Panc1 (cell line): ENCODE results near the gene NRP1. TPM values are rescaled to one million over a fixed set of nuclear protein-coding genes. Genes with fewer than 3 reads are reported as not detected.

Experiments used
- ATAC-seq: fragments of 200-7000 bp; cut with Tn5 transposase; 2 replicates; pipeline ENCODE4 v1.9.1; 2020; ENCODE audit warnings: mild to moderate bottlenecking, moderate library complexity
- BruUV-seq: library from RNA; stranded (reverse); fragments of 400-500 nt; replicated peaks from 2 replicates; lab custom pipeline; 2021; lab: Mats Ljungman, UMichigan
- CTCF ChIA-PET: fragments of 300-600 bp; sonication (Branson Sonifier 250); formaldehyde crosslinking; loops from one replicate; lab custom pipeline; 2022; ENCODE audit warnings: antibody characterized with exemption; lab: Charles Lee
- POLR2A ChIA-PET: fragments of 300-600 bp; sonication (Branson Sonifier 250); formaldehyde crosslinking; loops from one replicate; lab custom pipeline; 2022; ENCODE audit warnings: antibody characterized with exemption; lab: Charles Lee
- DNase-seq: peaks from one replicate; pipeline ENCODE4 v3.0.0-alpha.2; 2010; ENCODE audit warnings: low read depth, low spot score
- H3K27ac ChIP-seq: 2 replicates; pipeline ENCODE4 v1.5.1; 2011; ENCODE audit warnings: mild to moderate bottlenecking, low read length, inconsistent platforms
- H3K27me3 ChIP-seq: fragments of 200-500 bp; sonication (Bioruptor generic); 2 replicates; pipeline ENCODE4 v1.6.0; 2014; ENCODE audit warnings: low read length, inconsistent platforms; ENCODE audit not compliant: control insufficient read depth, insufficient read depth
- H3K36me3 ChIP-seq: fragments of 200-500 bp; sonication (Bioruptor generic); 2 replicates; pipeline ENCODE4 v1.5.1; 2014; ENCODE audit warnings: inconsistent platforms, mild to moderate bottlenecking, low read length, moderate library complexity; ENCODE audit not compliant: control insufficient read depth, insufficient read depth
- H3K4me1 ChIP-seq: 2 replicates; pipeline ENCODE4 v1.5.1; 2011; ENCODE audit warnings: inconsistent platforms, mild to moderate bottlenecking, low read length, moderate library complexity; ENCODE audit not compliant: control insufficient read depth, insufficient read depth
- H3K4me3 ChIP-seq, 2 experiments: 2 replicates each; pipeline ENCODE4 v1.5.1; 2011 to 2012; ENCODE audit warnings: low read depth in 2 of 2, low read length in 2 of 2, mild to moderate bottlenecking in 2 of 2, inconsistent platforms in 1 of 2, moderate library complexity in 1 of 2
- H3K9me3 ChIP-seq: fragments of 200-500 bp; sonication (Bioruptor generic); 2 replicates; pipeline ENCODE4 v1.5.1; 2014; ENCODE audit warnings: low read depth, mild to moderate bottlenecking, inconsistent platforms, low read length, moderate library complexity; ENCODE audit not compliant: control insufficient read depth, insufficient read depth
- CTCF ChIP-seq: fragments of 450-650 bp; IDR thresholded peaks from 2 replicates; pipeline ENCODE4 v1.5.1; 2017; ENCODE audit warnings: mild to moderate bottlenecking
- POLR2AphosphoS5 ChIP-seq: IDR thresholded peaks from 2 replicates; pipeline ENCODE4 v1.6.1; 2012; ENCODE audit warnings: mild to moderate bottlenecking, low read depth, low read length, moderate library complexity
- REST ChIP-seq, 2 experiments: IDR thresholded peaks; 2 replicates each; pipeline ENCODE4 v1.6.1; 2011 to 2012; ENCODE audit warnings: low read depth in 2 of 2, control low read depth in 1 of 2, low read length in 1 of 2, mild to moderate bottlenecking in 1 of 2, moderate library complexity in 1 of 2; ENCODE audit not compliant: insufficient read depth in 1 of 2
- SIN3A ChIP-seq: IDR thresholded peaks from 2 replicates; pipeline ENCODE4 v1.6.1; 2012; ENCODE audit warnings: low read depth, mild to moderate bottlenecking, low read length, moderate library complexity, borderline replicate concordance; ENCODE audit not compliant: insufficient read depth
- TCF7L2 ChIP-seq: IDR thresholded peaks from 2 replicates; pipeline ENCODE4 v1.6.1; 2011; ENCODE audit warnings: mild to moderate bottlenecking, low read depth, low read length, inconsistent platforms
- in situ Hi-C: cut with HindIII; loops from 2 replicates; pipeline ENCODE4 v1.10.0; 2016; ENCODE audit warnings: low sequenced_read_pairs, low pct_unique_long_range_greater_than_20kb
- intact Hi-C: fragments of 100-400 bp; cut with micrococcal nuclease; formaldehyde crosslinking; loops from one replicate; pipeline ENCODE4 v1.10.0; 2022; ENCODE audit not compliant: unreplicated experiment
- total RNA-seq: library from RNA; stranded (reverse); gene quantifications from one replicate; pipeline ENCODE4 v1.2.1, GENCODE V29; 2021; ENCODE audit not compliant: unreplicated experiment

Gene NRP1
- total RNA-seq, 1 experiment from 2014 or later = 93.4 TPM

- CTCF ChIA-PET = no interaction called here
- Histone ChIP-seq H3K36me3 (no peaks in the 10 kb centered on the region), H3K27ac (no peak overlapping the region), H3K9me3 (no peaks in the 10 kb centered on the region), H3K4me1 (no peaks in the 10 kb centered on the region), H3K4me3 (no peak overlapping the region), H3K27me3 (no peaks in the 10 kb centered on the region)
- POLR2A ChIA-PET = no interaction called here
- no TSS peak for BruUV-seq
- in situ Hi-C loops (no loop called here), intact Hi-C loops (no loop called here)
- TF ChIP-seq POLR2AphosphoS5 = no peak
- TF ChIP-seq REST (IDR thresholded peaks at IDR 0.05; ENCODE audit: insufficient read depth in 1 of 2, low read depth in 2 of 2, low read length in 1 of 2) = no peak
- no peak for TF ChIP-seq TCF7L2
- TF ChIP-seq SIN3A = no peak
- no peak for TF ChIP-seq CTCF
- DNase-seq = no peak
- no peak for ATAC-seq
Measured at GRCh38 chr10:33371234-33371633, 36.8 kb upstream of the NRP1 start.

GRCh38 chr10:33370434-33370930 lies 36.0 kb upstream of the NRP1 start:
- ATAC-seq (no peak), DNase-seq (no peak)
- Histone ChIP-seq H3K36me3 (no peaks in the 10 kb centered on the region), H3K4me1 (no peaks in the 10 kb centered on the region), H3K27me3 (no peaks in the 10 kb centered on the region), H3K27ac (no peak overlapping the region), H3K9me3 (no peaks in the 10 kb centered on the region), H3K4me3 (no peak overlapping the region)
- BruUV-seq = no TSS peak
- POLR2A ChIA-PET = no interaction called here
- CTCF ChIA-PET = no interaction called here
- intact Hi-C loops = no loop called here
- in situ Hi-C loops = no loop called here
- TF ChIP-seq CTCF = no peak
- no peak for TF ChIP-seq TCF7L2
- no peak for TF ChIP-seq REST (IDR thresholded peaks at IDR 0.05; ENCODE audit: insufficient read depth in 1 of 2, low read depth in 2 of 2, low read length in 1 of 2)
- TF ChIP-seq SIN3A = no peak
- no peak for TF ChIP-seq POLR2AphosphoS5
